ENCODE results near the gene MTA2. TPM values are rescaled to one million over a fixed set of nuclear protein-coding genes. Genes with fewer than 3 reads are reported as not detected.
A peak's percentile ranks its signal among the peaks of the same experiment; 100 is the strongest.
"Not testable (repeated sequence)": the region's sequence is repeated elsewhere in the genome, so short reads cannot be mapped to it uniquely, and the experiment has no call there.

MTA2 gene
- total and polyA plus RNA-seq, 3 donors from 2014 or later, result 87.6 to 115 (median 97.2) TPM

DNA sequence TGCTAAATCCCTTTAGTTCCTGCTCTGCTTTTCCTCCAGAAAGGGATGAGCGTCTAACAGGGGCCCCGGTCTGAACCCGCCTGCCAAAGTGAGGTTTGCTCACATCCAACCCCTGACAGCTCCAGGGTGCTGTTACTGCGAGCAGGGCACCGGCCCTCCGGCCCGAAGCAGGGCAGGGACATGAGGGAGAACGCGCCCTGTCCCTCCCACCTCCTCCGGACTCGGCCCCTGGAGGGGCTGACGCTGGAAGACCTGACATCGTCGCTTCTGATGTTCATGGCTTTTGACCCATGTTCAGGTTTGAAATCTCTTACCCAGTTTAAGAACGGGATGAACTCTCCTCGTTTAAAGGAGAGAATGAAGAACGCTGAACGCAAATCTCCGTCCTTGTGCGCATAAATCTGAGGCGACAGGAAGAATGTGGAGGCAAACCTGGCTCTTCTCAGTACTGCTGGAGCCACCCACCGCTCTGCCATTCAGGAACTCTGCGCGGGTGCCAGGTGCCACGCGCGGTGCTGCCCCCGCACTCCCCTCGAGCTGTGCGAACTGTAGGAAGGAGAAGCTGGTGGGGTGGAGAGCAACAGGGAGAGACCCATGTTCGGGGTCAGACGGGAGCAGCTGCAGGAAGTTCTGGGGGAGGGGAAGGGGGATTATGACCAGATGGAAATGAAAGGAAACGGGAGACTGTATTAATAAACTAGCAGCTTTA lies 27.1 kb downstream of the MTA2 start:
- H3K27ac ChIP-seq, result peak overlapping the region; percentile 87 to 95
- H3K27me3 ChIP-seq, result no peaks in the 10 kb centered on the region
- peaks cover 28% of the 10 kb centered on the region for H3K4me1 ChIP-seq
- H3K36me3 ChIP-seq (ENCODE audit: low read depth, missing control alignments), result no peaks in the 10 kb centered on the region
- DNase-seq, result peak; percentile 58
- 0% methylated on average over 23 to 33 of the region's 33 CpGs for WGBS, 2 donors
- intact Hi-C loops (cut with DNase I; ENCODE audit: low total_unique reads), result no loop called here
- TF ChIP-seq, protein P1, sequence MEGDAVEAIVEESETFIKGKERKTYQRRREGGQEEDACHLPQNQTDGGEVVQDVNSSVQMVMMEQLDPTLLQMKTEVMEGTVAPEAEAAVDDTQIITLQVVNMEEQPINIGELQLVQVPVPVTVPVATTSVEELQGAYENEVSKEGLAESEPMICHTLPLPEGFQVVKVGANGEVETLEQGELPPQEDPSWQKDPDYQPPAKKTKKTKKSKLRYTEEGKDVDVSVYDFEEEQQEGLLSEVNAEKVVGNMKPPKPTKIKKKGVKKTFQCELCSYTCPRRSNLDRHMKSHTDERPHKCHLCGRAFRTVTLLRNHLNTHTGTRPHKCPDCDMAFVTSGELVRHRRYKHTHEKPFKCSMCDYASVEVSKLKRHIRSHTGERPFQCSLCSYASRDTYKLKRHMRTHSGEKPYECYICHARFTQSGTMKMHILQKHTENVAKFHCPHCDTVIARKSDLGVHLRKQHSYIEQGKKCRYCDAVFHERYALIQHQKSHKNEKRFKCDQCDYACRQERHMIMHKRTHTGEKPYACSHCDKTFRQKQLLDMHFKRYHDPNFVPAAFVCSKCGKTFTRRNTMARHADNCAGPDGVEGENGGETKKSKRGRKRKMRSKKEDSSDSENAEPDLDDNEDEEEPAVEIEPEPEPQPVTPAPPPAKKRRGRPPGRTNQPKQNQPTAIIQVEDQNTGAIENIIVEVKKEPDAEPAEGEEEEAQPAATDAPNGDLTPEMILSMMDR (IDR thresholded peaks at IDR 0.05), result no peak
- no peak for TF ChIP-seq POLR2A (IDR thresholded peaks at IDR 0.05)
- H3K9me3 ChIP-seq, result no peaks in the 10 kb centered on the region
- H3K4me3 ChIP-seq, result peak overlapping the region; percentile 69 to 95

DNA sequence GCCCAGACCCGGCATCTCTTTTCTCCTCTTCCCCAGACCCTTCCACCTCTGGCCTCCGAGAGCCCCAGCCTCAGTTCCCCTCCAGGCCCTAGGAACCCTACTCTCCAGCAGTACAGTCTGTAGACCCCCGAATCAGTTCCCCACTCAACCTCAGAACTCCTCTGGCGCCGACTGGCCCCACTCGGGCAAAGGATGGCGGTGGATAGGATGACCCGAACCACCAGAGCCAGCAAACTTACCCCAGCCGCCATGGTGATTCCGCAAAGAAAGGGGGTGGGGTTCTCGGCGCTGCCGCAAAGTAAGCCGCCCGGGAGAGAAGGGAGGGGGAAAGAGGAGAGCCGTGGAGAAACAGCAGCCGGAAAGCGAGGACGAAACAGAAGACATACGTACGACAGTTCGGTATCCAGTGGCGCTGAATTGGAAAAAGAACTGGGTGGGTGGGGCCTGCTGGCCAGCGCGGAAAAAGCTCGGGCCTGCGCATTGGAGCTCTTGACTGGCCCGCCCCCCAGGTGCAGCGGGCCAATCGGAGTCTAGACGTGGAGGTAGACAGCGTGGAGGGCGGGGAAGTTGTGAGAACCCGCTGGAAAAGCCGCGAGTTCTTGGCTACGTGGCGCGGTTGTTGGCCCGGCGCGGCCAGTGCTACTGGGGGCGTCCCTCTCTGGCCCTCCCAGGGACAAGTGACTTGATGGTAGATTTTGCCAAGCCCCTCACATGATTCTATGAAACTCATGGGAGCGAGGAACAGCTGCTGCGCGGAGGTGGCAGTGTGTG lies 27.9 kb downstream of the MTA2 start, which contains the start of gene EEF1G:
TSS of gene EEF1G (minus strand) at position 300 of the 771 bp plus-strand sequence. CDS start at position 251, 49 bp downstream.
- peak; percentile 74 for TF ChIP-seq POLR2A (IDR thresholded peaks at IDR 0.05)
- TF ChIP-seq, protein P1 (IDR thresholded peaks at IDR 0.05), result no peak
- H3K9me3 ChIP-seq, result no peaks in the 10 kb centered on the region
- DNase-seq, result peak; percentile 100
- H3K36me3 ChIP-seq (ENCODE audit: low read depth, missing control alignments), result no peaks in the 10 kb centered on the region
- 0% methylated on average over 41 to 46 of the region's 46 CpGs for WGBS, 2 donors
- H3K27ac ChIP-seq, result peak within 1 kb of the TSS; percentile 90 to 95
- intact Hi-C loops (cut with DNase I; ENCODE audit: low total_unique reads), result no loop called here
- H3K4me1 ChIP-seq, result peaks cover 28% of the 10 kb centered on the region
- H3K27me3 ChIP-seq, result no peaks in the 10 kb centered on the region
- peak within 1 kb of the TSS; percentile 69 to 95 for H3K4me3 ChIP-seq

DNA sequence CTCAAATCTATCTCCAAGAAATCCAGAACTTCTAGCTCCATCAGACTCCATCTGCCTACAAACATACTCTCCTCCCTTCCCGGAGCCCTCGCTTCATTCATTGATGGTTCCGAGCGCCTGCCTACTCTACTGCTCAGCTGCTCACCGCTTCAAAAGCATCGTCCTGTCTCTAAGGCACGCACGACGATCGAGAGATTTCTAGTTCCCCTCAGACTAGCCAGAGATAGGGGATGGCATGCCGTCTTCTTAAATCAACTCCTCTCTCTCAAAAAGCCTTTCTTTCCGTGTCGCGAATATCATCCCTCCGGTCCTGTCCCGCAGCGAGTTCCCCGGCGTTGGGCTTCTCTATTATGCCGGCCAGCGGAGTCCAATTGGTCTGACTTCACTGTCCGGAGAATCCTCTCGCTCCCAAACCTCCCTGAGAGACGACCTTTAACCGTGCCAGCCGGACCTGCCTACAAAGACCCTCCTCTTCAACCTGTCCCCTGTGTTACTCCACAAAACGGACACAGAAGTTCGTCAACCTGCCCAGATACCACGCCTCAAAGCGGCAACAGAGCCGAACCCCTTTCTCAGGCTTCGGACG lies 28.6 kb downstream of the MTA2 start:
- peak overlapping the region; percentile 69 to 95 for H3K4me3 ChIP-seq
- intact Hi-C loops (cut with DNase I; ENCODE audit: low total_unique reads), result no loop called here
- 0 to 1% methylated on average over 33 of the region's 33 CpGs for WGBS, 2 donors
- H3K36me3 ChIP-seq (ENCODE audit: low read depth, missing control alignments), result no peaks in the 10 kb centered on the region
- no peak for TF ChIP-seq POLR2A (IDR thresholded peaks at IDR 0.05)
- TF ChIP-seq, protein P1 (IDR thresholded peaks at IDR 0.05), result no peak
- no peaks in the 10 kb centered on the region for H3K27me3 ChIP-seq
- DNase-seq, result peak; percentile 47
- H3K27ac ChIP-seq, result peak overlapping the region; percentile 83 to 90
- H3K9me3 ChIP-seq, result no peaks in the 10 kb centered on the region
- peaks cover 28% of the 10 kb centered on the region for H3K4me1 ChIP-seq

DNA sequence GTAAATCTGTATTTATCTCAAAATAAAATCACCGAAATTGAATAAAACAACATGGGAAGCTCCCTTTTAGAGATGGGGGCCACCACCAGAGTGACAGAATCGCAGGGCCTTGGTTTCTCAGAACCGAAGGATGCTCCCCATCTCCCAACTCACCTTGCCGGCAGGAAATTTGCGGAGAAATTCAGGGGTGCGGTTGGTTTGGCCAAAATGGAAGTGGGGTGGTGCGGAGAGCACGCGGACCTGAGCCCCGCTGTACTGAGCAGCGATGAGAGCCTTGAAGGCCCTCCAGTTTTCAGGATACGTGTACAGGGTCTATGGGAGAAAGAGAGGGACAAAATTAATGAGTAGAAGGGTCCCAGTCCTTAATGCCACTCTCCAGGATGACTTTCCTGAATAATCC lies 29.2 kb downstream of the MTA2 start:
- WGBS, 2 donors, result 59 to 63% methylated on average over 12 of the region's 12 CpGs
- Histone ChIP-seq H3K9me3 (no peaks in the 10 kb centered on the region), H3K27ac (peak overlapping the region in 1 of 2 donors; percentile 83), H3K4me3 (peak overlapping the region in 1 of 2 donors; percentile 95), H3K27me3 (no peaks in the 10 kb centered on the region), H3K36me3 (ENCODE audit: low read depth, missing control alignments) (no peaks in the 10 kb centered on the region), H3K4me1 (peaks cover 28% of the 10 kb centered on the region)
- intact Hi-C loops (cut with DNase I; ENCODE audit: low total_unique reads), result no loop called here
- DNase-seq, result no peak
- TF ChIP-seq, protein P1 (IDR thresholded peaks at IDR 0.05), result no peak
- no peak for TF ChIP-seq POLR2A (IDR thresholded peaks at IDR 0.05)

DNA sequence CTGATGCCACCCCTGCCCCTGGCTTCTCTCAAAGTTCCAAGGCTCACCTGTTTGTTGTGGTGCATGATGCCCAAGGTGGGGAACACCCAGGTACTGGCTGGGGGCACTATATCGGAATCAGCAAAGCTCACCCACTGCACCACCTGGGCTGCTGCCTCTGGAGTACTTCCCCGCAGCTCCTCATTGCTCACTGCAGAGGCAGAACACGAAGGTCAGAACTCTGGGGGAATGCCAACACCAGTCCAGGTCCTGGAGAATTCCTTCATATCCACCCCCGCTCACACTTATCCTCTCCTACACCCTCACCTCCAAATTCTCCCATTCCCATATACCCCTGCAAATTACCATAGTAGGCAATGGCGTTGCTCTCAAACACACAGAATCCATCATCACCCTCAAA lies 30.2 kb downstream of the MTA2 start:
- intact Hi-C loops (cut with DNase I; ENCODE audit: low total_unique reads); DNase-seq; H3K36me3 ChIP-seq (ENCODE audit: low read depth, missing control alignments); H3K4me3 ChIP-seq; H3K9me3 ChIP-seq; H3K27ac ChIP-seq; H3K27me3 ChIP-seq: not testable (repeated sequence)
- 57 to 59% methylated on average over 5 of the region's 5 CpGs for WGBS, 2 donors
- H3K4me1 ChIP-seq, result peaks cover 27% of the 10 kb centered on the region

DNA sequence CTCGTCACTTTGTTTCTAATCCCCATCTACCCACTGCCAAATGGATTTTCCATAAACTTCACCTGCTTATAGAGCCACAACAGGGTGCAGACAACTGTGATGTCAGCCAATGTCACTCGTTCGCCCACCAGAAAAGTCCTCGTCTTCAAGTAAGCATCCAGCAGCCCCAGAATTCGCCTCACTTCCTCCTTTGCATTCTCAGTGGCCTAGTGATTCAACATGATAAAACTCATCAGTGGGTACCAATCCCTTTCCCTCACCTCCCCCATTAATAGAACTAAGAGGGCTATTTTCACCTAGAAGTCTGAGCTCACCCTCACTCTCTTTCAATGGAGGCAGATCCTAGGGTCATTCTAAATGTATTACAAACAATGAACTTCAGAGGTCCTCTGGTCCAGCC lies 30.8 kb downstream of the MTA2 start:
- H3K36me3 ChIP-seq (ENCODE audit: low read depth, missing control alignments); intact Hi-C loops (cut with DNase I; ENCODE audit: low total_unique reads); DNase-seq; H3K9me3 ChIP-seq; H3K27ac ChIP-seq; H3K27me3 ChIP-seq; H3K4me3 ChIP-seq: not testable (repeated sequence)
- H3K4me1 ChIP-seq, result peaks cover 21% of the 10 kb centered on the region
- 92 to 94% methylated on average over 5 of the region's 5 CpGs for whole genome bisulfite sequencing, 2 donors
